ENCODE measurements around the gene TAF3.

TAF3 gene

DNA sequence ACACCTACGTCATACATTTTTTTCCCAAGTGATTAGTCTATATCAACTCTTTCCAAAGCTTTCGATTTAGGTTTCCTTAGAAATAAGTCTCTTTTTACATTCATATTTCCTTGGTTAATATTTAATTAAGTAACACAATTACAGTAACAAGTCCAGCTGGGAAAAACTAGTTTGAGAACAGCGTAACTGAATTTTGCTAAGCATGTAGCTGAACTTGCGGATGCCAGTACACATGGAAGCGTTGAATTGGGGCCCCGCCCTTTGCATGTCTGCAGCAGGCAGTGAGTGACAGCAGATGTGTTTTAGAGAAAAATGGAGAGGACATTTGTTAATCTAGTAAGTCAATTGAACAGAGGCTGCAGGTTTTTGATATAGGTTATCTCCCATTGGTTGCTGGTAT, 72.5 kb downstream of the TAF3 start (continued):
- TF ChIP-seq, protein P1, sequence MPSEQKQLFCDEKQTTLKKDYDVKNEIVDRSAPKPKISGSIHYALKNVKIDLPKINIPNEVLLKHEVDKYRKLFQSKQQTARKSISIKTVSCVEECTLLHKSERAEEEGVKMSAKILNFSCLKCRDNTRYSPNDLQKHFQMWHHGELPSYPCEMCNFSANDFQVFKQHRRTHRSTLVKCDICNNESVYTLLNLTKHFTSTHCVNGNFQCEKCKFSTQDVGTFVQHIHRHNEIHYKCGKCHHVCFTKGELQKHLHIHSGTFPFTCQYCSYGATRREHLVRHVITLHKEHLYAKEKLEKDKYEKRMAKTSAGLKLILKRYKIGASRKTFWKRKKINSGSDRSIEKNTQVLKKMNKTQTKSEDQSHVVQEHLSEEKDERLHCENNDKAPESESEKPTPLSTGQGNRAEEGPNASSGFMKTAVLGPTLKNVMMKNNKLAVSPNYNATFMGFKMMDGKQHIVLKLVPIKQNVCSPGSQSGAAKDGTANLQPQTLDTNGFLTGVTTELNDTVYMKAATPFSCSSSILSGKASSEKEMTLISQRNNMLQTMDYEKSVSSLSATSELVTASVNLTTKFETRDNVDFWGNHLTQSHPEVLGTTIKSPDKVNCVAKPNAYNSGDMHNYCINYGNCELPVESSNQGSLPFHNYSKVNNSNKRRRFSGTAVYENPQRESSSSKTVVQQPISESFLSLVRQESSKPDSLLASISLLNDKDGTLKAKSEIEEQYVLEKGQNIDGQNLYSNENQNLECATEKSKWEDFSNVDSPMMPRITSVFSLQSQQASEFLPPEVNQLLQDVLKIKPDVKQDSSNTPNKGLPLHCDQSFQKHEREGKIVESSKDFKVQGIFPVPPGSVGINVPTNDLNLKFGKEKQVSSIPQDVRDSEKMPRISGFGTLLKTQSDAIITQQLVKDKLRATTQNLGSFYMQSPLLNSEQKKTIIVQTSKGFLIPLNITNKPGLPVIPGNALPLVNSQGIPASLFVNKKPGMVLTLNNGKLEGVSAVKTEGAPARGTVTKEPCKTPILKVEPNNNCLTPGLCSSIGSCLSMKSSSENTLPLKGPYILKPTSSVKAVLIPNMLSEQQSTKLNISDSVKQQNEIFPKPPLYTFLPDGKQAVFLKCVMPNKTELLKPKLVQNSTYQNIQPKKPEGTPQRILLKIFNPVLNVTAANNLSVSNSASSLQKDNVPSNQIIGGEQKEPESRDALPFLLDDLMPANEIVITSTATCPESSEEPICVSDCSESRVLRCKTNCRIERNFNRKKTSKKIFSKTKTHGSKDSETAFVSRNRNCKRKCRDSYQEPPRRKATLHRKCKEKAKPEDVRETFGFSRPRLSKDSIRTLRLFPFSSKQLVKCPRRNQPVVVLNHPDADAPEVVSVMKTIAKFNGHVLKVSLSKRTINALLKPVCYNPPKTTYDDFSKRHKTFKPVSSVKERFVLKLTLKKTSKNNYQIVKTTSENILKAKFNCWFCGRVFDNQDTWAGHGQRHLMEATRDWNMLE (tag by site-specific recombination; conservative IDR thresholded peaks at IDR 0.05; ENCODE audit: low read depth), result no peak
- TF ChIP-seq, protein P2, sequence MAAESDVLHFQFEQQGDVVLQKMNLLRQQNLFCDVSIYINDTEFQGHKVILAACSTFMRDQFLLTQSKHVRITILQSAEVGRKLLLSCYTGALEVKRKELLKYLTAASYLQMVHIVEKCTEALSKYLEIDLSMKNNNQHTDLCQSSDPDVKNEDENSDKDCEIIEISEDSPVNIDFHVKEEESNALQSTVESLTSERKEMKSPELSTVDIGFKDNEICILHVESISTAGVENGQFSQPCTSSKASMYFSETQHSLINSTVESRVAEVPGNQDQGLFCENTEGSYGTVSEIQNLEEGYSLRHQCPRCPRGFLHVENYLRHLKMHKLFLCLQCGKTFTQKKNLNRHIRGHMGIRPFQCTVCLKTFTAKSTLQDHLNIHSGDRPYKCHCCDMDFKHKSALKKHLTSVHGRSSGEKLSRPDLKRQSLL (tag by site-specific recombination; IDR thresholded peaks at IDR 0.05), result no peak
- TF ChIP-seq, protein P3, sequence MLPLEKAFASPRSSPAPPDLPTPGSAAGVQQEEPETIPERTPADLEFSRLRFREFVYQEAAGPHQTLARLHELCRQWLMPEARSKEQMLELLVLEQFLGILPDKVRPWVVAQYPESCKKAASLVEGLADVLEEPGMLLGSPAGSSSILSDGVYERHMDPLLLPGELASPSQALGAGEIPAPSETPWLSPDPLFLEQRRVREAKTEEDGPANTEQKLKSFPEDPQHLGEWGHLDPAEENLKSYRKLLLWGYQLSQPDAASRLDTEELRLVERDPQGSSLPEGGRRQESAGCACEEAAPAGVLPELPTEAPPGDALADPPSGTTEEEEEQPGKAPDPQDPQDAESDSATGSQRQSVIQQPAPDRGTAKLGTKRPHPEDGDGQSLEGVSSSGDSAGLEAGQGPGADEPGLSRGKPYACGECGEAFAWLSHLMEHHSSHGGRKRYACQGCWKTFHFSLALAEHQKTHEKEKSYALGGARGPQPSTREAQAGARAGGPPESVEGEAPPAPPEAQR (tag by site-specific recombination; IDR thresholded peaks at IDR 0.05), result no peak
- TF ChIP-seq ZNF501 (tag by site-specific recombination; IDR thresholded peaks at IDR 0.05), result no peak
- no peak for TF ChIP-seq ZNF600 (tag by site-specific recombination; IDR thresholded peaks at IDR 0.05)
- no peak for TF ChIP-seq ZNF776 (tag by site-specific recombination; IDR thresholded peaks at IDR 0.05; ENCODE audit: borderline replicate concordance)
- TF ChIP-seq ZNF214 (tag by site-specific recombination; IDR thresholded peaks at IDR 0.05; ENCODE audit: borderline replicate concordance), result no peak

DNA sequence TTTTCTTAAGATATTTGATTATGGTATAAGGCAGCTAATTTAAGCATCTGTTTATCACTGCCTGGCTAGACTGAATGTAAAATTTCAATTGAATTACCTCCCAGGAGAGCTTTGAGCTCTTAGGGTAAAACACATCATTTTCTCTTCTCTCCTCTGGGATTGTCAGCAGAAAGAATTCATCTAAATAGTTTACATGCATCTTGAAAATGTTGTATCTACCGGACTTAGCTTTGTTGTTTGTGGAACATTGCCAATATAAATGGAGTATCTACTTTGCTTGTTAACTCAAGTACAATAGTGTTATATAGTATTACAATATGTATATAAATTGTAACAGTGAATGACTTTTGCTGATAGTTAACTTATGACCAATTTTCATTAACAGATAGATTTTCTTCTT, 73.3 kb downstream of the TAF3 start:
- Histone ChIP-seq H3K4me3 (ENCODE audit: low read depth, low read length) (no peak overlapping the region), H3K9me3 (ENCODE audit: control insufficient read depth, insufficient read depth, low read depth, low read length) (no peaks in the 10 kb centered on the region), H3K4me1 (ENCODE audit: control insufficient read depth, insufficient read depth, low read length) (peaks cover 32% of the 10 kb centered on the region), H3K27ac (ENCODE audit: extremely low read depth, low read depth, low read length) (no peak overlapping the region), H3K36me3 (ENCODE audit: control insufficient read depth in 2 of 2, insufficient read depth in 1 of 2, low read length in 2 of 2) (no peaks in the 10 kb centered on the region)
- CTCF ChIA-PET, result interaction anchor here (0.5 to 1.1 kb wide), 3 partner anchors 102 to 1319 kb away, joined by 4 to 6 read pairs (median 5); no protein-coding TSS in a partner anchor
- POLR2A ChIA-PET, result no interaction called here
- TF ChIP-seq ZNF394 (tag by site-specific recombination; IDR thresholded peaks at IDR 0.05; ENCODE audit: borderline replicate concordance) (no peak), ZXDB (tag by site-specific recombination; IDR thresholded peaks at IDR 0.05) (peak; percentile 46), RBAK (tag by site-specific recombination; IDR thresholded peaks at IDR 0.05) (no peak), ZNF324 (tag by site-specific recombination; IDR thresholded peaks at IDR 0.05) (no peak), ZNF416 (tag by site-specific recombination; IDR thresholded peaks at IDR 0.05) (no peak), ZNF585B (tag by site-specific recombination; IDR thresholded peaks at IDR 0.05) (no peak), ZBTB17 (tag by site-specific recombination; IDR thresholded peaks at IDR 0.05) (peak; percentile 61), OSR2 (tag by site-specific recombination; IDR thresholded peaks at IDR 0.05) (peak; percentile 65; the same call in 1 of the 2 replicates), ZFHX2 (tag by site-specific recombination; conservative IDR thresholded peaks at IDR 0.05) (no peak), ZBTB1 (tag by site-specific recombination; IDR thresholded peaks at IDR 0.05) (no peak), HOXD13 (CRISPR knock-in tag; IDR thresholded peaks at IDR 0.05; ENCODE audit: borderline replicate concordance) (no peak), GLIS1 (tag by site-specific recombination; IDR thresholded peaks at IDR 0.05) (peak; percentile 46), HOXC10 (CRISPR knock-in tag; IDR thresholded peaks at IDR 0.05) (no peak), ZNF843 (tag by site-specific recombination; IDR thresholded peaks at IDR 0.05) (peak; percentile 38; the same call in 1 of the 2 replicates)
- TF ChIP-seq, protein P2 (tag by site-specific recombination; IDR thresholded peaks at IDR 0.05), result no peak
- TF ChIP-seq, protein P4, sequence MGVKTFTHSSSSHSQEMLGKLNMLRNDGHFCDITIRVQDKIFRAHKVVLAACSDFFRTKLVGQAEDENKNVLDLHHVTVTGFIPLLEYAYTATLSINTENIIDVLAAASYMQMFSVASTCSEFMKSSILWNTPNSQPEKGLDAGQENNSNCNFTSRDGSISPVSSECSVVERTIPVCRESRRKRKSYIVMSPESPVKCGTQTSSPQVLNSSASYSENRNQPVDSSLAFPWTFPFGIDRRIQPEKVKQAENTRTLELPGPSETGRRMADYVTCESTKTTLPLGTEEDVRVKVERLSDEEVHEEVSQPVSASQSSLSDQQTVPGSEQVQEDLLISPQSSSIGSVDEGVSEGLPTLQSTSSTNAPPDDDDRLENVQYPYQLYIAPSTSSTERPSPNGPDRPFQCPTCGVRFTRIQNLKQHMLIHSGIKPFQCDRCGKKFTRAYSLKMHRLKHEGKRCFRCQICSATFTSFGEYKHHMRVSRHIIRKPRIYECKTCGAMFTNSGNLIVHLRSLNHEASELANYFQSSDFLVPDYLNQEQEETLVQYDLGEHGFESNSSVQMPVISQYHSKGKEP (tag by site-specific recombination; IDR thresholded peaks at IDR 0.05), result peak; percentile 71
- TF ChIP-seq, protein P5, sequence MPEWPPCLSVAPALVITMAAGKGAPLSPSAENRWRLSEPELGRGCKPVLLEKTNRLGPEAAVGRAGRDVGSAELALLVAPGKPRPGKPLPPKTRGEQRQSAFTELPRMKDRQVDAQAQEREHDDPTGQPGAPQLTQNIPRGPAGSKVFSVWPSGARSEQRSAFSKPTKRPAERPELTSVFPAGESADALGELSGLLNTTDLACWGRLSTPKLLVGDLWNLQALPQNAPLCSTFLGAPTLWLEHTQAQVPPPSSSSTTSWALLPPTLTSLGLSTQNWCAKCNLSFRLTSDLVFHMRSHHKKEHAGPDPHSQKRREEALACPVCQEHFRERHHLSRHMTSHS (tag by site-specific recombination; IDR thresholded peaks at IDR 0.05), result no peak
- TF ChIP-seq, protein P6, sequence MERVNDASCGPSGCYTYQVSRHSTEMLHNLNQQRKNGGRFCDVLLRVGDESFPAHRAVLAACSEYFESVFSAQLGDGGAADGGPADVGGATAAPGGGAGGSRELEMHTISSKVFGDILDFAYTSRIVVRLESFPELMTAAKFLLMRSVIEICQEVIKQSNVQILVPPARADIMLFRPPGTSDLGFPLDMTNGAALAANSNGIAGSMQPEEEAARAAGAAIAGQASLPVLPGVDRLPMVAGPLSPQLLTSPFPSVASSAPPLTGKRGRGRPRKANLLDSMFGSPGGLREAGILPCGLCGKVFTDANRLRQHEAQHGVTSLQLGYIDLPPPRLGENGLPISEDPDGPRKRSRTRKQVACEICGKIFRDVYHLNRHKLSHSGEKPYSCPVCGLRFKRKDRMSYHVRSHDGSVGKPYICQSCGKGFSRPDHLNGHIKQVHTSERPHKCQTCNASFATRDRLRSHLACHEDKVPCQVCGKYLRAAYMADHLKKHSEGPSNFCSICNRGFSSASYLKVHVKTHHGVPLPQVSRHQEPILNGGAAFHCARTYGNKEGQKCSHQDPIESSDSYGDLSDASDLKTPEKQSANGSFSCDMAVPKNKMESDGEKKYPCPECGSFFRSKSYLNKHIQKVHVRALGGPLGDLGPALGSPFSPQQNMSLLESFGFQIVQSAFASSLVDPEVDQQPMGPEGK (tag by site-specific recombination; IDR thresholded peaks at IDR 0.05), result no peak

All from HEK293 (cell line).